ENCODE measurements around the gene WWP2. TPM values are rescaled to one million over a fixed set of nuclear protein-coding genes. Genes with fewer than 3 reads are reported as not detected.
"Not testable (repeated sequence)": the region's sequence is repeated elsewhere in the genome, so short reads cannot be mapped to it uniquely, and the experiment has no call there.

WWP2 gene
- total RNA-seq, 2 donors from 2014 or later, result 73.2 to 102 TPM

DNA sequence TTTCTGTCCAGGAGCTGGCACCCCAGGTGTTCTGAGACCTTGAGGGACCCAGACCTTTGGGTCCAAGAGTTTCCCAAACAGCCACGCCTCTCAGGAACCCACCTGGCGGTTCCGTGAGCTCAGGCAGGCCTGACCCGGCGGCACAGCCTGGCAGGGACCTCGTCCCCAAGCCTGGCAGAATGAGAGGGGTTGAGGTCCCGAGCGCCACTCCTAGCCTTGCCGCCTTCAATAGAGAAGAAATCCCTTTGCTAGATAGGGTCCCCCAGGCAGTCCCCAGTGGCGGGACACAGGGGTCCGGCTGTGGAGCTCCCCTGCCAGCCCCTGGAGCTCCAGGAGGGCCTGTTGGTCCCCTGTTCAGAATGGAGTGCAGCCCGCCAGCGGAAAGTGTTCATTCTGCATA lies 178.5 kb downstream of the WWP2 start:
- Histone ChIP-seq H3K36me3 (peaks cover 4% of the 10 kb centered on the region), H3K27me3 (no peaks in the 10 kb centered on the region), H3K9me3 (no peaks in the 10 kb centered on the region), H3K27ac (no peak overlapping the region), H3K9ac (ENCODE audit: low read depth in 2 of 2, low read length in 2 of 2) (no peak overlapping the region), H3K4me3 (no peak overlapping the region), H3K4me1 (no peaks in the 10 kb centered on the region)
- no peak for DNase-seq
- TF ChIP-seq, protein P1, sequence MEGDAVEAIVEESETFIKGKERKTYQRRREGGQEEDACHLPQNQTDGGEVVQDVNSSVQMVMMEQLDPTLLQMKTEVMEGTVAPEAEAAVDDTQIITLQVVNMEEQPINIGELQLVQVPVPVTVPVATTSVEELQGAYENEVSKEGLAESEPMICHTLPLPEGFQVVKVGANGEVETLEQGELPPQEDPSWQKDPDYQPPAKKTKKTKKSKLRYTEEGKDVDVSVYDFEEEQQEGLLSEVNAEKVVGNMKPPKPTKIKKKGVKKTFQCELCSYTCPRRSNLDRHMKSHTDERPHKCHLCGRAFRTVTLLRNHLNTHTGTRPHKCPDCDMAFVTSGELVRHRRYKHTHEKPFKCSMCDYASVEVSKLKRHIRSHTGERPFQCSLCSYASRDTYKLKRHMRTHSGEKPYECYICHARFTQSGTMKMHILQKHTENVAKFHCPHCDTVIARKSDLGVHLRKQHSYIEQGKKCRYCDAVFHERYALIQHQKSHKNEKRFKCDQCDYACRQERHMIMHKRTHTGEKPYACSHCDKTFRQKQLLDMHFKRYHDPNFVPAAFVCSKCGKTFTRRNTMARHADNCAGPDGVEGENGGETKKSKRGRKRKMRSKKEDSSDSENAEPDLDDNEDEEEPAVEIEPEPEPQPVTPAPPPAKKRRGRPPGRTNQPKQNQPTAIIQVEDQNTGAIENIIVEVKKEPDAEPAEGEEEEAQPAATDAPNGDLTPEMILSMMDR (IDR thresholded peaks at IDR 0.05), result no peak
- intact Hi-C loops (cut with DNase I), result no loop called here

DNA sequence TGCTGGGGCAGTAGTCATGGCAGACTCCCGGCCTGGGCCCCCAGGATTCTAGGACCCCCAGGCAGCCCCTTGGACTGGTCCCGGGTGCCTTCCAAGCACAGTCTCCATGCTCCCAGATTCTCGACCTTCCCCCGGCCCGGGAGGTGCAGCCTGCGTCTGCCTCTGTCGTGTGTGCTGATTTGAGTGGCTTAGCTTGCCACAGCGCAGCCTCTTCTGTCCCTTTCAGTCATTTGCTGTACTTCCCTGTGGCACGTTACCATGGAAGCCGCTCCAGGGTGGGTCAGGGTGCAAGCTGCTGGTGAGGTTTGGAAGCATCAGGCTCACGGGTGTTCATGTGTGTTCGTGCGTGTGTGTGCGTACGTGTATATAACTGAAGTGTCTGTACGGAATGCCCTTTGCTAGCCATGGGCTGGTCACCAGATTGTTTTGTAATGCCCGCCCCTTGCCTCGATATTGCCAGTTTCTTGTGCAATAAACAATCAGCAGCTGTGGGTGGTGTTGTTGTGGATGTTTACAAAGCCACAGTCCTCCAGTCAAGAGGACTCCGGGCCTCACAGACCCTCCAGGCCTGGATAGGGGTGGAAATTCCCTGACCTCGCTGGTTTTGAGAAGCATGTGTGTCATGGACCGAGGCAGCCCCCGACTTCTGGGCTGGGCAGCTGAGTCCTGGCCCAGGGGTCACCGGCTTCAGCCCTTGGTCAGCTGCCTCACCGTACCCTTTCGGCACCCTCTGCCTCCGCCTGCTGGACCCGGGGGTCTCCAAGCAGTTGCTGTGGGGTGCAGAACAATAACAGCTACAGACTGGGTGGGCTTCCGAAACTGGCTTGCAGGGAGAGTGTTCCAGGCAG lies 179.3 kb downstream of the WWP2 start:
- no peak overlapping the region for H3K9ac ChIP-seq (ENCODE audit: low read depth in 2 of 2, low read length in 2 of 2)
- peaks cover 4% of the 10 kb centered on the region for H3K36me3 ChIP-seq
- H3K4me3 ChIP-seq, result no peak overlapping the region
- intact Hi-C loops (cut with DNase I), result no loop called here
- H3K4me1 ChIP-seq, result no peaks in the 10 kb centered on the region
- TF ChIP-seq, protein P1 (IDR thresholded peaks at IDR 0.05), result no peak
- no peak overlapping the region for H3K27ac ChIP-seq
- no peaks in the 10 kb centered on the region for H3K9me3 ChIP-seq
- no peaks in the 10 kb centered on the region for H3K27me3 ChIP-seq
- no peak for DNase-seq

DNA sequence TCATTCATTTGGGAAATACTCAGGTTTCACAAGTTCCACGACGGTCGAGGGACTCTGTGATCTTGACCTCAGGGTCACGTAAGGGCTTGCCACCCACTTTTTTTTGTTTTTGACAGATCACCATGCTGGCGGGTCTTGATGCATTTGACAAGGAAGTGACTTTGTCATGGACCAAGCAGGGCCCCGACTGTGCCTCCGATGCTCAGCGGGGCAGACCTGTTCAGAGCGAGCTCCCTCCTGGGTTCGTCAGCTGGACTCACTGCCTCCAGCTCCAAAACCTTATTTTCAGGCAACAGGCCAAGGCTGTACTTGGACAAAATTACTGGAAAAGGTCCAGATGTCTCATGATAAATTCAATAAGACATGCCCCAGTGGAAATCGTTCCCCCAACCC lies 180.0 kb downstream of the WWP2 start:
- H3K27me3 ChIP-seq, result no peaks in the 10 kb centered on the region
- H3K9me3 ChIP-seq, result no peaks in the 10 kb centered on the region
- no peak overlapping the region for H3K27ac ChIP-seq
- H3K36me3 ChIP-seq, result peaks cover 4% of the 10 kb centered on the region
- H3K4me3 ChIP-seq, result no peak overlapping the region
- H3K9ac ChIP-seq (ENCODE audit: low read depth in 2 of 2, low read length in 2 of 2), result no peak overlapping the region
- TF ChIP-seq, protein P1 (IDR thresholded peaks at IDR 0.05), result no peak
- intact Hi-C loops (cut with DNase I), result no loop called here
- DNase-seq, result no peak
- no peaks in the 10 kb centered on the region for H3K4me1 ChIP-seq

DNA sequence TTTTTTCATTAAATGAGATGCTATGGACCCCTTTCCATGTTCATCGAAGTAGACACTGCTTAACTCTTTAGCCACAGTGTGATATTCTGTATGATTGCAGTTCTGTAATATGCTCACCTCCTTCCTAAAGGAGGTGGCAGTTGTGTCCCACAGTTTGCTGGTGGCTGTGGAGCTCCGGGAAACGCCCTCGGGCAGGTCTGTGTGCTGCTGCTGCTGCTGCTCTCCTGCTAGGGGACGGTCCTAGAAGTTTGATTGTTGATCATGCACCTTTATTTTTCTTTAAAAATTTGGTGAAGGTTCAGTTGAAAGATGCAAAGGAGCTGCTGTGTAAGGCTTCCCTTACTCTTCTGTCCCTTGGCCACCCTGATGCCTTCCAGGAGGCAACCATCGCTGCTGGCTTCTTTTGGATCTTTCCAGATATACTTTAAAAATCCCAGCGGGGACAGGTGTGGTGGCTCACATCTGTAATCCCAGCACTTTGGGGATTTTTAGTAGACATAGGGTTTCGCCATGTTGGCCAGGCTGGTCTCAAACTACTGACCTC lies 180.6 kb downstream of the WWP2 start:
- DNase-seq, result no peak
- intact Hi-C loops (cut with DNase I), result no loop called here
- Histone ChIP-seq H3K9ac (ENCODE audit: low read depth in 2 of 2, low read length in 2 of 2) (no peak overlapping the region), H3K9me3 (no peaks in the 10 kb centered on the region), H3K4me1 (no peaks in the 10 kb centered on the region), H3K27ac (no peak overlapping the region), H3K4me3 (no peak overlapping the region), H3K36me3 (peaks cover 4% of the 10 kb centered on the region), H3K27me3 (no peaks in the 10 kb centered on the region)
- TF ChIP-seq, protein P1 (IDR thresholded peaks at IDR 0.05), result no peak

DNA sequence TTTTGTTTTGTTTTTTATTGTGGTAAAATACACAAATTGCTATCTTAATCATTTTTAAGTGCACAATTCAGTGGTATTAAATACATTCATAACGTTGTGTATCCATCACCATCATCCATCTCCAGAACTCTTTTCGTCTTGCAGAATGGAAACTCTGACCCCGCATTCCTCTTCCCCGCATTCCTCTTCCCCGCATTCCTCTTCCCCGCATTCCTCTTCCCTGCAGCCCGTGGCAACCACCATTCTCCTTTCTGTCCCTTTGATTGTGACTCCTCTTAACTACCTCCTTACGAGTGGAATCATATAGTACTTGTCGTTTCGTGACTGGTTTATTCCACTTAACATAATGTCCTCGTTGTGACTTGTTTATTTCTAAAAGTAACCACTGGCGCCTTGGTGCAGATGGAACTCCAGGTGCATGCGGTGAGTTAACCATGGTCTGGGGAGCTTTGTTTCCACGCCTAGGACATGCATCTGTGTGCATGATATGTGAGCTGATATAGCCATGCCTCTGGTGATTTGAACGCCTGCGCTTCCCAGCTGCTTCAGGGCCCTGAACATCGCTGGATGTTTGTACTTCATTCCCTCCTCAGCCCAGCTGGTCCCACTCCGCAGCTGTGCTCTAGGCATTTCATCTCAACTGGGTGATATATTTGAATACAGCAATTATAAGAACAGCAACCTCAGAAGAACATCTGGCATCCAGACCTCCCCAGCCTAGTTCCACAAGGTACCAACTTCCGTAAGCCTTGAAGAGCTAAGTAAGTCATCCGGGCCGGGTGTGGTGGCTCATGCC lies 181.3 kb downstream of the WWP2 start:
- intact Hi-C loops (cut with DNase I); H3K9me3 ChIP-seq; H3K4me1 ChIP-seq; H3K9ac ChIP-seq (ENCODE audit: low read depth in 2 of 2, low read length in 2 of 2); H3K36me3 ChIP-seq; DNase-seq; H3K4me3 ChIP-seq; H3K27ac ChIP-seq; H3K27me3 ChIP-seq: not testable (repeated sequence)

DNA sequence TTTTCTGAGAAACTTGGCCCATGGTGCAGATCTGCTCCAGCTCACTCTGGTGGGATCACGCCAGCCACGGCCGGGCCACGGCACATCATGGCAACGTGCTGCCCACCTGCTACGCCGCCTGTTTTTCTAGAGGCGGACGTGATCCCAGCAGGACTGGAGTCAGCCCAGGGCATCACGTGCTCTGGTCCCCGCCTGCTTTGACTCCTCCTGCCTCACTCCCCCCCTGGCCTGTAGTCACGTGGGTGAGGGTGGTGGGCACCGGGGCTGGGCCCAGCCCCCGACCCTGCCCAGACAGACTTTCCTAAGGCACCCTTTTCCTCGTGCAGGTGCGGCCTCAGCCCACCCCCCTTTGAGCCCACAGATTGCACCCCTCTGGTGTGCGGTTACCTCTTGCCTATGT lies 188.3 kb downstream of the WWP2 start:
- H3K9ac ChIP-seq (ENCODE audit: low read depth in 2 of 2, low read length in 2 of 2); intact Hi-C loops (cut with DNase I); H3K27ac ChIP-seq: not testable (repeated sequence)

DNA sequence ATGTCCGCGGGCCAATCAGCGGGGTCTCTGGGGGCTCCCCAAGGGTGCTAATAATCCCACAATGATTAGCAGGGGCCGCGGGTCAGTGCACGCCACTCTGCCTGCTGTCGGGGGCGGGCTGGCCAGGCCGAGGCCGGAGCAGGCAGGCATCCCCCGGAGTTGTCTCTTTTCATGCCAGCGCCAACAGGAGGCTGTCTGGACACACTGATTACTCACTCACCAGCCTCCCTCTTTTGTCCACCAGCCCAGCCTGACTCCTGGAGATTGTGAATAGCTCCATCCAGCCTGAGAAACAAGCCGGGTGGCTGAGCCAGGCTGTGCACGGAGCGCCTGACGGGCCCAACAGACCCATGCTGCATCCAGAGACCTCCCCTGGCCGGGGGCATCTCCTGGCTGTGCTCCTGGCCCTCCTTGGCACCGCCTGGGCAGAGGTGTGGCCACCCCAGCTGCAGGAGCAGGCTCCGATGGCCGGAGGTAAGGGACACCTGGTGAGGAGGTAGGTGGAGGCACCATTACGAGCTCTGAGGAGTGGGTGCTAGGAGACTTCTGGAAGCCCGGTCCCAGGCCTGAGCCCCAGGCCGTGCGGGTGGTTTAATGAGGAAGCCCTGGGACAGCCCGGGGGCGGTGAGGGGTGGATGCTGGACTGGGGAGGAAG lies 189.0 kb downstream of the WWP2 start, which contains the start of gene CLEC18A:
Gene CLEC18A (plus strand): TSS at position 318 of the 655 bp plus-strand sequence. CDS start 33 bp downstream, at position 351.
- H3K36me3 ChIP-seq; H3K9ac ChIP-seq (ENCODE audit: low read depth in 2 of 2, low read length in 2 of 2); H3K9me3 ChIP-seq; H3K4me3 ChIP-seq; H3K27ac ChIP-seq; H3K4me1 ChIP-seq; H3K27me3 ChIP-seq; DNase-seq; intact Hi-C loops (cut with DNase I): not testable (repeated sequence)

More for the DNA sequence above, 188.3 kb downstream of the WWP2 start:
- H3K4me1 ChIP-seq, H3K27me3 ChIP-seq, DNase-seq, H3K9me3 ChIP-seq, H3K4me3 ChIP-seq, H3K36me3 ChIP-seq: not testable (repeated sequence)

DNA sequence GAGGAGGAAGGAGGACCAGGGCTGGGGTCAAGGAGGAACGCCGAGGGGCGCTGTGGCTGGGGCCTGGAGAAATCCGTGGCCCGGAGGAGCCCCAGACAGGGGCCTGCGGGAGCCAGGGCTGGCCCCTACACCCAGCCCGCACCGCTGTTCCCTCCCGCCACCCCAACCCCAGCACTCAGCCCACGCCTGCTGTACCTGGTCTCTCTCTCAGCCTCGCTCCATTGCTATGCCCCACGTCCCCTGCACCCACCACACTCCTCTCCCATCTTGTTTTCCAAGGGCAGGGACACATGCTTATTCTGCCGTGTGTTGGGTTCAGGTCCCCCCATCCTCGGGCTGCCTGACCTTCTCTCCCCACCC lies 189.5 kb downstream of the WWP2 start:
- H3K9ac ChIP-seq (ENCODE audit: low read depth in 2 of 2, low read length in 2 of 2); H3K27me3 ChIP-seq; H3K9me3 ChIP-seq; H3K4me1 ChIP-seq; H3K27ac ChIP-seq; H3K36me3 ChIP-seq; intact Hi-C loops (cut with DNase I); H3K4me3 ChIP-seq; DNase-seq: not testable (repeated sequence)

DNA sequence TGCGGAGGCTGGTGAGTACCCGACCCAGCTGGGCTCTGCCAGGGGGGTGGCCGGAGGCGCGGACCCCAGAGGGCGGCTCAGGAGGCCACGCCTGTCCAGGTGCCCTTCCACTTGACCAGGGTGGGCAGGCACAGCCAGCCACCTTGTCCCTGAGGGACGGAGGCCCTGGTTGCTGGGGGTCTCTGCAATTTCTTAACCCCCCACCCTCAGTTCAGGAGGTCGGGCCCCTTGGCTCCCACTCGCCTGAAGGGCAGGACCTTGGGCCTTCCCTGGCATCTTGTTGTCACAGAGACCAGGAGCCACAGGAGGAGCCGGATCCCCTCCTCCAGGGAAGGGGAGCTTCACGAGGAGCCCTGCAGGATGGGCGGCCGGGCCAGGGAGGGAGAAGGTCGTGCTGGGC lies 190.0 kb downstream of the WWP2 start:
- H3K27me3 ChIP-seq; H3K27ac ChIP-seq; H3K4me3 ChIP-seq; H3K9me3 ChIP-seq; H3K36me3 ChIP-seq; H3K4me1 ChIP-seq; H3K9ac ChIP-seq (ENCODE audit: low read depth in 2 of 2, low read length in 2 of 2); DNase-seq; intact Hi-C loops (cut with DNase I): not testable (repeated sequence)
